ENCODE results near the gene TMEM51. TPM values are rescaled to one million over a fixed set of nuclear protein-coding genes. Genes with fewer than 3 reads are reported as not detected.

Gene TMEM51
- total and polyA plus RNA-seq, 2 of the 4 experiments (the other 2 are of a cell fraction): 2.7 to 10.2 TPM

DNA sequence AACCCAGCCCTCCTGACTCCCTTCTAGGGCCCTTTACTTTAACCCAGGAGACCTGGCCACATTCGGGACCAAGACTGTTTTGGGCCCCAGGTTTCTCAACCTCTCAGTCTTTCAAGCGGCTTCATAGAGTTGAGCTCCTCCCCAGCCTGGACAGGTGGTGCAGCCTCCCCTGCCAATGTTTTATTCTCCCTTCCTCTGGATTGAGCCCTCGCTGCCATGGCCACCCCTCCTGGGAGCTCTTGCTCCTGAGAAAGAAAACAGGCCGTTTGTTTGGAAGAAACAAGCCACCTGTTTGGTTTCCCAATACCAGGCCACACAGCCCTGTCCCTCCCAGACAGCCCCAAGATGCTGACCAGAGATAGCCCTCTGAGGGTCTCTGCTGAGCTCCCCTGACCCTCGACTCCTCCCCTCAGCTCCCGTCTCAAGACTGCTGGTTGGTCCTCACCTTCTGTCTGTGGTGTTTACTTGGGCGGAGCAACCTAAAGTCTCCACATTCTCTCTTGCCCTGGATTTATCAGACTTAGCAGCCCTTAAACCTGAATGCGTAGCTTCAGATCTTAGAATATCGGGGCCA, 3.3 kb downstream of the TMEM51 start:
- Histone ChIP-seq H4K91ac (ENCODE audit: insufficient read depth, low read depth, low read length) (peak overlapping the region; percentile 86), H3K4me3 (ENCODE audit: insufficient read depth, low read depth, low read length) (no peak overlapping the region), H3K14ac (replicated peaks; ENCODE audit: low read depth, low read length) (peak overlapping the region; percentile 81), H4K5ac (ENCODE audit: low read depth, low read length) (peak overlapping the region; percentile 19; the same call in 1 of the 2 replicates), H3K79me1 (ENCODE audit: low read depth in 1 of 2, low read length in 2 of 2) (peaks cover 45 to 71% of the 10 kb centered on the region in 2 experiments), H2BK5ac (ENCODE audit: low read depth, low read length, poor library complexity, severe bottlenecking) (no peak overlapping the region), H2AK5ac (ENCODE audit: low read depth, low read length) (peak overlapping the region; percentile 93), H2BK120ac (ENCODE audit: low read depth, low read length) (peak overlapping the region; percentile 90), H4K20me1 (ENCODE audit: insufficient read depth, low read length) (peaks cover 9% of the 10 kb centered on the region), H2AFZ (replicated peaks; ENCODE audit: low read length, poor library complexity) (no peak overlapping the region), H3K27me3 (ENCODE audit: control insufficient read depth, insufficient read depth, low read length) (no peaks in the 10 kb centered on the region), H2BK20ac (ENCODE audit: low read depth, low read length) (peak overlapping the region; percentile 83), H3K9me3 (ENCODE audit: control insufficient read depth, insufficient read depth, low read length) (no peaks in the 10 kb centered on the region), H3K4ac (ENCODE audit: low read depth, low read length) (peak overlapping the region; percentile 95), H3K18ac (ENCODE audit: low read depth, low read length) (peak overlapping the region; percentile 88; the same call in 1 of the 2 replicates), H3K56ac (ENCODE audit: extremely low read depth, insufficient read depth, low read length) (peak overlapping the region; percentile 5; the same call in 1 of the 2 replicates), H3K4me2 (ENCODE audit: low read depth, low read length) (no peak overlapping the region), H2BK15ac (ENCODE audit: low read depth, low read length) (peak overlapping the region; percentile 83; the same call in 2 of the 3 replicates), H2AK9ac (replicated peaks; ENCODE audit: low read depth, low read length, poor library complexity) (peak overlapping the region; percentile 6), H4K8ac (ENCODE audit: low read depth in 2 of 2, low read length in 2 of 2) (peak overlapping the region; percentile 68 to 85; a peak in 3 of 4 replicates), H3K36me3 (ENCODE audit: control insufficient read depth, insufficient read depth, low read length) (peaks cover 3% of the 10 kb centered on the region), H3K9ac (ENCODE audit: low read depth, low read length) (no peak overlapping the region), H3K4me1 (ENCODE audit: control insufficient read depth, insufficient read depth, low read length) (peaks cover 41% of the 10 kb centered on the region), H3K23ac (ENCODE audit: low read depth, low read length) (peak overlapping the region; percentile 90), H3K27ac (ENCODE audit: insufficient read depth, low read length) (peak overlapping the region; percentile 93), H3K9me1 (ENCODE audit: insufficient read depth, low read length) (peaks cover 31% of the 10 kb centered on the region)
- intact Hi-C loops (cut with micrococcal nuclease): no loop called here
- CTCF ChIA-PET: interaction anchor here (0.7 to 1.1 kb wide), 2 partner anchors 44 to 56 kb away, joined by 3 to 4 read pairs; no protein-coding TSS in a partner anchor
- ATAC-seq (ENCODE audit: low read depth) (no peak), DNase-seq (no peak)
- no TSS peak for BruUV-seq (replicated peaks)
- in situ Hi-C loops (cut with MboI; ENCODE audit: low sequenced_read_pairs): loop anchor here (10.0 kb wide), 1 partner anchor 268 kb away; no protein-coding TSS in a partner anchor
- 75% methylated on average over 3 of the region's 9 CpGs; no CpG with 5 or more reads in 1 of the 2 experiments for WGBS, 2 experiments (ENCODE audit: extremely low coverage in 2 of 2, insufficient read length in 1 of 2)
- POLR2A ChIA-PET (ENCODE audit: unreplicated experiment): no interaction called here
- TF ChIP-seq RAD21 (IDR thresholded peaks at IDR 0.05; ENCODE audit: low read length) (no peak), MXI1 (IDR thresholded peaks at IDR 0.05; ENCODE audit: borderline replicate concordance, low read depth, low read length) (no peak), CEBPB (IDR thresholded peaks at IDR 0.05; ENCODE audit: low read depth, low read length) (no peak), SMC3 (IDR thresholded peaks at IDR 0.05; ENCODE audit: low read depth, low read length) (no peak), FOS (IDR thresholded peaks at IDR 0.05; ENCODE audit: low read depth, low read length) (no peak), MAZ (IDR thresholded peaks at IDR 0.05; ENCODE audit: borderline replicate concordance, low read depth, low read length) (no peak), RFX5 (IDR thresholded peaks at IDR 0.05; ENCODE audit: low read depth, low read length) (no peak)
- TF ChIP-seq, protein P1, sequence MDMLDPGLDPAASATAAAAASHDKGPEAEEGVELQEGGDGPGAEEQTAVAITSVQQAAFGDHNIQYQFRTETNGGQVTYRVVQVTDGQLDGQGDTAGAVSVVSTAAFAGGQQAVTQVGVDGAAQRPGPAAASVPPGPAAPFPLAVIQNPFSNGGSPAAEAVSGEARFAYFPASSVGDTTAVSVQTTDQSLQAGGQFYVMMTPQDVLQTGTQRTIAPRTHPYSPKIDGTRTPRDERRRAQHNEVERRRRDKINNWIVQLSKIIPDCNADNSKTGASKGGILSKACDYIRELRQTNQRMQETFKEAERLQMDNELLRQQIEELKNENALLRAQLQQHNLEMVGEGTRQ (IDR thresholded peaks at IDR 0.05; ENCODE audit: low read depth, low read length): no peak
- dilution Hi-C loops (cut with HindIII; ENCODE audit: low sequenced_read_pairs, unreplicated experiment): no loop called here

All from IMR-90 (cell line).